ENCODE results near the gene AMZ1.

AMZ1 gene

DNA sequence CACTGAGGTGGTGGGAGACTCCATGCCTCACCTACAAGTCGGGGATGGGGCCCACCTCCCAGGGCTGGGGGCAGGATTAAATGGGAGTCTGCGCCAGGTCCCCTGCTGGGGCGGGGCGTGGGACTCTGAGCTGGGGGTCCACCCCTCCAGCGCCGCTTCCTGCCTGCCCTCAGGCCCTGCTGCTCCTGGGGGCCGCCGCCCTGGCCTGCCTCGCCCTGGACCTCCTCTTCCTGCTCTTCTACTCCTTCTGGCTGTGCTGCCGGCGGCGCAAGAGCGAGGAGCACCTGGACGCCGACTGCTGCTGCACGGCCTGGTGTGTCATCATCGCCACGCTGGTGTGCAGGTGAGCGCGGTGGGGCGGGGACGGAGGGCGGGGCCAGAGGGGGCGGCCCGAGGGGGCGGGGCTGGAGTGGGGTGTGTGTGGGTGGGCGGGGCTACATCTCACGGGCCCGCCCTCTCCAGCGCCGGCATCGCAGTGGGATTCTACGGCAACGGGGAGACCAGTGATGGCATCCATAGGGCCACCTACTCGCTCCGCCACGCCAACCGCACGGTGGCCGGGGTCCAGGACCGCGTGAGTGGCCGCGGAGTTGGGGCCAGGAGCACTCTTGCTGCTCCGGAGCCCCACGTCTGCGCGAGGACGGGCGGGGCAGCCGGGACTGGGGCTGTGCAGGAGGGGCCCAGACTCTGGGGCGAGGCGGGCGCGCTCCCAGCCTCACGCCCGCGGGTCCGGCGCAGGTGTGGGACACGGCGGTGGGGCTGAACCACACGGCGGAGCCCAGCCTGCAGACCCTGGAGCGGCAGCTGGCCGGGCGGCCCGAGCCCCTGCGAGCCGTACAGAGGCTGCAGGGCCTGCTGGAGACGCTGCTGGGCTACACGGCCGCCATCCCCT, 41.1 kb upstream of the AMZ1 start:
- no peak for ATAC-seq (ENCODE audit: low read depth)
- DNase-seq (ENCODE audit: low spot score in 2 of 2) = no peak
- Mint-ChIP-seq H3K4me1 (peaks cover 22% of the 10 kb centered on the region), H3K4me3 (no peak overlapping the region), H3K27ac (no peak overlapping the region), H3K27me3 (no peaks in the 10 kb centered on the region), H3K9me3 (no peaks in the 10 kb centered on the region), H3K36me3 (peaks cover 4% of the 10 kb centered on the region)

DNA sequence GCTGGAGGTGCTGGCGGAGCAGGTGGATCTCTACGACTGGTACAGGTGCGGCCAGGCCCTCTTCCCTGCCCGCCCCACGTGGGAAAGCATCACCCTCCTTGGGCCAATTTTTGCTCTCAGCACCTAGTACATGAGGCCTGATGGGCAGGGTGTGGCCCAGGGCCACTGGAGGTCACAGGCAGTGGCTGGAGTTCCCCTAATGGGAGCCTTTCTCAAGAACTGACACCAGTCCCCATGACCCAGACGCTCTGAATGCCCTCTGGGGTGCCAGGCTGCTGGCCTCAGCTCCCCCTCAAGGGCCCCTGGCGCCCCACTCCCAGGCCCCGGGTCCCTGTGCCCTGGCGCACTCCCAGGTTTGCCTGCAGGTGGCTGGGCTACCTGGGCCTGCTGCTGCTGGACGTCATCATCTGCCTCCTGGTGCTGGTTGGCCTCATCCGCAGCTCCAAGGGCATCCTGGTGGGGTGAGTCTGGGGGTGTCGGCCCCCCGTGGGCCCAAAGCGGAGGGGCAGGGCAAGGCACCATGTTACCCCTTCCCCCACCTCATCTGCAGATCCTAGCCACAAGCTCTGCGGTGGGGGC, 40.3 kb upstream of the AMZ1 start:
- Mint-ChIP-seq H3K27me3 (no peaks in the 10 kb centered on the region), H3K9me3 (no peaks in the 10 kb centered on the region), H3K27ac (no peak overlapping the region), H3K4me1 (peaks cover 22% of the 10 kb centered on the region), H3K36me3 (peaks cover 4% of the 10 kb centered on the region), H3K4me3 (no peak overlapping the region)
- ATAC-seq (ENCODE audit: low read depth) = no peak
- DNase-seq (ENCODE audit: low spot score in 2 of 2) = no peak

DNA sequence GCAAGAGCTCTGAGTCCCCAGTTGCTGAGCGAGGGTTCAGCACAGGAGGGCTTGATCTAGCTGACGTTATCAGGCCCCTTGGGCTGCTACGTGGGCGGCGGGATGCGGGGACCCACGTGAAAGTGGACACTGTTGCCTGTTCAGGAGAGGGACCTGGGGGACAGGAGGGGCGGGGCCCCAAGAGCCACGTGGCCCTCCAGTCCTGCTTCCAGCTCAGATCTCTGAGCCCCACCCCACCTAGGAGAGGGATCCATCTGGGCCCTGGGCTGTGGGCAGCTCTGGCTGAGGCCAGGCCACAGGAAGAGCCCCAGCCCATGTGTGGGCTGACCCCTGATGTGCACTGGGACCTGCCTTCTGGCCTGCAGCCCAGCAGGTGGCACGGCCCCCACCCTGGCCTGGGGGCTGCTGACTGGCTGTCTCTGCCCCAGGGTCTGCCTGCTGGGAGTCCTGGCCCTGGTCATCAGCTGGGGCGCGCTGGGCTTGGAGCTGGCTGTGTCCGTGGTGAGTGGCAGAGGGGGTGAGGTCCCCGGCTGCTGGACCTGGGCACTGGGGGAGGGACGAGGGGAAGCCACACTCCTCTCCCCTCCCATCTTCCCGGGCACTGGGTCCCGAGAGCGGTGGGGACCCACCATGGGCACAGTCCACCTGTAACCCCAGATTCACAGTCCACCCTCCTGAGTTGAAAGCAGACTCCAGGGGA, 38.7 kb upstream of the AMZ1 start:
- H3K36me3 Mint-ChIP-seq = peaks cover 4% of the 10 kb centered on the region
- H3K27ac Mint-ChIP-seq = no peak overlapping the region
- no peak overlapping the region for H3K4me3 Mint-ChIP-seq
- DNase-seq (ENCODE audit: low spot score in 2 of 2) = no peak
- no peak for ATAC-seq (ENCODE audit: low read depth)
- H3K9me3 Mint-ChIP-seq = no peaks in the 10 kb centered on the region
- no peaks in the 10 kb centered on the region for H3K27me3 Mint-ChIP-seq
- H3K4me1 Mint-ChIP-seq = peaks cover 15% of the 10 kb centered on the region

GRCh38 chr7:2649991-2650390, 38.0 kb upstream of the AMZ1 start:
- Mint-ChIP-seq H3K27me3 (no peaks in the 10 kb centered on the region), H3K27ac (no peak overlapping the region), H3K9me3 (no peaks in the 10 kb centered on the region), H3K36me3 (peaks cover 4% of the 10 kb centered on the region), H3K4me3 (no peak overlapping the region), H3K4me1 (peaks cover 11% of the 10 kb centered on the region)
- ATAC-seq (ENCODE audit: low read depth) (no peak), DNase-seq (ENCODE audit: low spot score in 2 of 2) (no peak)

DNA sequence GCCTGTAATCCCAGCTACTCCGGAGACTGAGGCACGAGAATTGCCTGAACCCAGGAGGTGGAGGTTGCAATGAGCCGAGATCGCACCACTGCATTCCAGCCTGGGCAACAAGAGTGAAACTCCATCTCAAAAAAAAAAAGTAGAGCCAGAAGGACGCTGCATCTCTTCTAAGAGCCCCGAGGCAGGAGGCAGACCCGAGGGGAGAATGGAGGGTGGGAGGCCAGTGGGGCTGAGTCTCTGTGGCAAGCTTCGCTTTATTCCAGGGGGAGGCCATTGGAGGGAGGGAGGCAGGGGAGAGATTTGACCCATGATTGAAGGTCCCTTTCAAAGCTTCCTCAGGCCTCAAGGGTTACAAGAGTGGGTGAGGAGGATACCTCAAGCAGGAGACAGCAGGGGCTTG, 37.6 kb upstream of the AMZ1 start:
- Mint-ChIP-seq H3K36me3 (peaks cover 4% of the 10 kb centered on the region), H3K27me3 (no peaks in the 10 kb centered on the region), H3K9me3 (no peaks in the 10 kb centered on the region), H3K27ac (no peak overlapping the region), H3K4me1 (peaks cover 6% of the 10 kb centered on the region), H3K4me3 (no peak overlapping the region)
- DNase-seq (ENCODE audit: low spot score in 2 of 2) (no peak), ATAC-seq (ENCODE audit: low read depth) (no peak)

GRCh38 chr7:2651336-2651735, 36.7 kb upstream of the AMZ1 start:
- Mint-ChIP-seq H3K27ac (no peak overlapping the region), H3K4me1 (peaks cover 3% of the 10 kb centered on the region), H3K27me3 (no peaks in the 10 kb centered on the region), H3K4me3 (no peak overlapping the region), H3K9me3 (no peaks in the 10 kb centered on the region), H3K36me3 (peaks cover 4% of the 10 kb centered on the region)
- DNase-seq (ENCODE audit: low spot score in 2 of 2) (no peak), ATAC-seq (ENCODE audit: low read depth) (peak; percentile 74)

DNA sequence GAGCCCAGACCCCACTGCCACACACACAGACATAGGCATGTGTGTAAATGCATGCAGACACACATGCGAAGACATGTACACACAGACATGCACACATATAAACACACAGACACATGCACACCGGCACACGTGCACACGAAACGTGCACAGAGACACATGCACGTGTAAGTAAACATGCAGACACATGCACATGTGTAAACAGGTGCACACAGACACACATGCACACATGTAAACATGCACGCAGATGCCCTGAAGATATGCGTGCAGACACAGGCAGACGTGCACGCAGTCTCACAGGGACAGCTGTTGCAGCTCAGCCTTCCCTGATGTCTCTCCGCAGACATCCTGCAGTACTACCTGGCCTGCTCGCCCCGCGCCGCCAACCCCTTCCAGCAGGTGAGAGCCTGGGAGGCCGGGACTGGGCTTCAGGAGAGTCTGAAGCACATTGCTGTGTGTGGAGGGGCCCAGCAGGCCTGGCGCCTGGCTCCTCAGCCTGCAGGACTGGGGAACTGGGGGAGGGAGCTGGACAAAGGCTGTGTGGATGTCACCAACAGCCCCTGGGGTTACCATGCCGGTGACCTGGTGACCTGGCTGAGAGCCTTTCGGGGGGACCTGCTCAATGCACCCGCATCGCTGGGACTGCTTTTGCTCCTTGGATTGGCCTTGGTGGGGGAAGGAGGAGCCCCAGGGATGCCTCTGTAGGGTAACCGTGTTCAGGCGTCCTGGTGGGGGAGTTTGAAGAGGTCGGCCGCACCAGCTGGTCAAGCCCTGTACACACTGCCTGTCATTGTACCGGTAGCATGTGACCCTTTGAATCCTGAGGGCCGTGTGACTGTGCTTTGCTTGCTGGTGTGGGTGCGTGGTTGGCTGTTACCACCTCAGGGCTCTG, 35.9 kb upstream of the AMZ1 start:
- no peaks in the 10 kb centered on the region for H3K9me3 Mint-ChIP-seq
- ATAC-seq (ENCODE audit: low read depth) (no peak), DNase-seq (ENCODE audit: low spot score in 2 of 2) (no peak)
- no peaks in the 10 kb centered on the region for H3K27me3 Mint-ChIP-seq
- no peak overlapping the region for H3K4me3 Mint-ChIP-seq
- H3K27ac Mint-ChIP-seq = no peak overlapping the region
- H3K4me1 Mint-ChIP-seq = peaks cover 4% of the 10 kb centered on the region
- peaks cover 6% of the 10 kb centered on the region for H3K36me3 Mint-ChIP-seq

- Mint-ChIP-seq H3K9me3 (no peaks in the 10 kb centered on the region), H3K27me3 (no peaks in the 10 kb centered on the region), H3K36me3 (peaks cover 9% of the 10 kb centered on the region), H3K4me3 (no peak overlapping the region), H3K27ac (no peak overlapping the region), H3K4me1 (peaks cover 7% of the 10 kb centered on the region)
- no peak for DNase-seq (ENCODE audit: low spot score in 2 of 2)
- no peak for ATAC-seq (ENCODE audit: low read depth)
Measured at GRCh38 chr7:2652736-2653060, 35.3 kb upstream of the AMZ1 start.

DNA sequence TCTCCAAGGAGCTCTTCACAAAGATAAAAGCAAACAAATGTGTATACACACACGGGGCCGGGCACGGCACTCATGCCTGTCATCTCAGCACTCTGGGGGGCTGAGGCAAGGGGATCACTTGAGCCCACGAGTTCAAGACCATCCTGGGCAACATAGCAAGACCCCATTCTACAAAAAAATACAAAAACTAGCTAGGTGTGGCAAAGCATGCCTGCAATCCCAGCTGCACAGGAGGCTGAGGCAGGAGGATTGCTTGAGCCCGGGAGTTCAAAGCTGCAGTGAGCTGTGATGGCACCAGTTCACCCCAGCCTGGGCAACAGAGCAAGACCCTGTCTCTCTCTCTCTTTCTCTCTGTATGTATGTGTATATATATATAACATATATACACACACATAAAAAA, 33.9 kb upstream of the AMZ1 start:
- ATAC-seq (ENCODE audit: low read depth) = no peak
- Mint-ChIP-seq H3K36me3 (peaks cover 5% of the 10 kb centered on the region), H3K9me3 (no peaks in the 10 kb centered on the region), H3K27me3 (no peaks in the 10 kb centered on the region), H3K4me1 (peaks cover 4% of the 10 kb centered on the region), H3K4me3 (no peak overlapping the region), H3K27ac (no peak overlapping the region)
- DNase-seq (ENCODE audit: low spot score in 2 of 2) = no peak

GRCh38 chr7:2655870-2656614, 32.0 kb upstream of the AMZ1 start:
- peaks cover 5% of the 10 kb centered on the region for H3K36me3 Mint-ChIP-seq
- peaks cover 4% of the 10 kb centered on the region for H3K4me1 Mint-ChIP-seq
- no peaks in the 10 kb centered on the region for H3K27me3 Mint-ChIP-seq
- H3K27ac Mint-ChIP-seq = no peak overlapping the region
- H3K9me3 Mint-ChIP-seq = no peaks in the 10 kb centered on the region
- ATAC-seq (ENCODE audit: low read depth) (no peak), DNase-seq (ENCODE audit: low spot score in 2 of 2) (no peak)
- no peak overlapping the region for H3K4me3 Mint-ChIP-seq

GRCh38 chr7:2657208-2657607, 30.8 kb upstream of the AMZ1 start:
- H3K4me3 Mint-ChIP-seq = no peak overlapping the region
- no peaks in the 10 kb centered on the region for H3K27me3 Mint-ChIP-seq
- H3K4me1 Mint-ChIP-seq = peaks cover 7% of the 10 kb centered on the region
- H3K36me3 Mint-ChIP-seq = peaks cover 8% of the 10 kb centered on the region
- peak overlapping the region; percentile 14 for H3K27ac Mint-ChIP-seq
- H3K9me3 Mint-ChIP-seq = no peaks in the 10 kb centered on the region
- no peak for DNase-seq (ENCODE audit: low spot score in 2 of 2)
- ATAC-seq (ENCODE audit: low read depth) = no peak

DNA sequence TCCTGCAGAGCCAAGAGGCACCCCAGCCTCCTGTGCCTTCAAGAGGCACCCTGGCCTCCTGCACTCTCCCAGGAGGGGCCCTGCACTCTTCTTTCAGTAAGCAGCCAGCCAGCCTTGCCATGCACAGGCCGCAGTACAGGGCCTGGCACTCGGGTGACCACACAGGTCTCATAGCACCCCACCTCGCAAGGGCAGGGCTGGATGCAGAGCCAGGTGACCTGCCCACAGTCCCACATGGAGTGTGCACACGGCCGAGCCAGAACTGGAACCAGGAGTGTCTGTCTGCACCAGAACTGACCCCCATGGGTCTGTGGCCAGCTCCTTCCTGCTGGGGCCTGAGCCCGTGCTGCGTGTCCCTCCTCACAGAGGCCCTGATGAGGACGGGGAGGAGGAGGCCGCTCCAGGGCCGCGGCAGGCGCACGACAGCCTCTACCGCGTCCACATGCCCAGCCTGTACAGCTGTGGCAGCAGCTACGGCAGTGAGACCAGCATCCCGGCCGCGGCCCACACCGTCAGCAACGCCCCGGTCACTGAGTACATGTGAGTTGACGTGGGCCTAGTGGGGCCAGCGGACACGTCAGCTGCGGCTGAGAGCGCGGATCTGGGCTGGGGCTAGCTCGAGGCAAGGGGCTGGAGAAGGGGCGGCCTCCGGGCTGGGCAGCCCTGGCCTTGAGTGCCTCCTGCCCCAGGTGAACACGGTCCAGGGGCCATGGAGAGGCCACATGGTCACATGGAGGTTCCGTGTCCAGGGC, 29.9 kb upstream of the AMZ1 start:
- H3K9me3 Mint-ChIP-seq = no peaks in the 10 kb centered on the region
- no peaks in the 10 kb centered on the region for H3K27me3 Mint-ChIP-seq
- ATAC-seq (ENCODE audit: low read depth) = no peak
- peaks cover 7% of the 10 kb centered on the region for H3K4me1 Mint-ChIP-seq
- DNase-seq (ENCODE audit: low spot score in 2 of 2) = no peak
- peaks cover 12% of the 10 kb centered on the region for H3K36me3 Mint-ChIP-seq
- no peak overlapping the region for H3K27ac Mint-ChIP-seq
- no peak overlapping the region for H3K4me3 Mint-ChIP-seq

GRCh38 chr7:2658941-2659340, 29.1 kb upstream of the AMZ1 start:
- no peaks in the 10 kb centered on the region for H3K27me3 Mint-ChIP-seq
- H3K27ac Mint-ChIP-seq = no peak overlapping the region

More at GRCh38 chr7:2658941-2659340, 29.1 kb upstream of the AMZ1 start:
- H3K4me3 Mint-ChIP-seq = no peak overlapping the region
- no peaks in the 10 kb centered on the region for H3K9me3 Mint-ChIP-seq
- no peak for ATAC-seq (ENCODE audit: low read depth)
- no peak for DNase-seq (ENCODE audit: low spot score in 2 of 2)
- peaks cover 7% of the 10 kb centered on the region for H3K4me1 Mint-ChIP-seq
- peaks cover 12% of the 10 kb centered on the region for H3K36me3 Mint-ChIP-seq

Measured in memory B cell (primary cell).